ENCODE results near the gene SGPP2. TPM values are rescaled to one million over a fixed set of nuclear protein-coding genes. Genes with fewer than 3 reads are reported as not detected.

The SGPP2 gene
- total RNA-seq, 1 experiment from 2014 or later: 0.09 TPM

DNA sequence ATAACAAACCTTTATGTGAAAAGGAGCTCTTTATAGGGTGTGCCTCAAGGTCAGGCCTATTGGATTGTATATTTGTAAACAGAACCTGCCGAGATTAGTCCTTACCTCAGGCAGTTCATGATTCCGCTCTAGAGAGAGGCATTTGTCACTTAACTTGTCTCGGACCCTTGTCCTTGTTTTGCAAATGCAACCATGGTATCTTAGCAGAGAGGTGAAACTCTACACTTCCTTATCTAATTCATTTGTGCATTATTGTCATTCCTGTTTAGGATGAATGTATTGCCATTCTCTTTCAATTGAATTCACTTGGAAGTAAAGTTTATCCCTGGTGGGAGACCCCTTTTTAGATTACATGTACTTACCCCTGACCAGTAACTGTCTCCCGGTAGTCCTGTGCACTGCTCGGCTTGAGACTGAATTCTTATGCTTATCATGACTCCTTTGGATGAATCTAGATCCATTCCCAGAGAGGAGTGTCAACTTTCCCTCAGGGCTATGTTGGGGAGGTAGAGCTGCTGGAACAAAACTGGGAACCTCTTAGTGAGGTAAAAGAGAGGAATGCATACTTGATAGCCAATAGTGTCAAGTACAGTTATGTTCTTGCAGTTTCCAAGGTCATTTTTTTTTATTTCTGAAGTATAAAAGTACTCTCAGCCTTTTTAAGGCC is 46.6 kb downstream of the SGPP2 start:
- Histone ChIP-seq H3K27ac (ENCODE audit: low read depth, low read length, poor library complexity, severe bottlenecking) (no peak overlapping the region), H3K4me3 (ENCODE audit: low read depth, low read length, poor library complexity, severe bottlenecking) (no peak overlapping the region), H3K36me3 (ENCODE audit: insufficient read depth, low read length, poor library complexity, severe bottlenecking) (no peaks in the 10 kb centered on the region), H3K27me3 (replicated peaks; ENCODE audit: insufficient read depth, low read depth, low read length, poor library complexity) (no peaks in the 10 kb centered on the region), H3K9me3 (ENCODE audit: low read depth, low read length, poor library complexity, severe bottlenecking) (no peaks in the 10 kb centered on the region), H3K4me1 (ENCODE audit: insufficient read depth, low read length, poor library complexity, severe bottlenecking) (peaks cover 4% of the 10 kb centered on the region)
- CTCF ChIA-PET: no interaction called here
- POLR2A ChIA-PET (ENCODE audit: low non-redundant PET): no interaction called here
- no peak for DNase-seq (ENCODE audit: low spot score)
- TF ChIP-seq, protein P1, sequence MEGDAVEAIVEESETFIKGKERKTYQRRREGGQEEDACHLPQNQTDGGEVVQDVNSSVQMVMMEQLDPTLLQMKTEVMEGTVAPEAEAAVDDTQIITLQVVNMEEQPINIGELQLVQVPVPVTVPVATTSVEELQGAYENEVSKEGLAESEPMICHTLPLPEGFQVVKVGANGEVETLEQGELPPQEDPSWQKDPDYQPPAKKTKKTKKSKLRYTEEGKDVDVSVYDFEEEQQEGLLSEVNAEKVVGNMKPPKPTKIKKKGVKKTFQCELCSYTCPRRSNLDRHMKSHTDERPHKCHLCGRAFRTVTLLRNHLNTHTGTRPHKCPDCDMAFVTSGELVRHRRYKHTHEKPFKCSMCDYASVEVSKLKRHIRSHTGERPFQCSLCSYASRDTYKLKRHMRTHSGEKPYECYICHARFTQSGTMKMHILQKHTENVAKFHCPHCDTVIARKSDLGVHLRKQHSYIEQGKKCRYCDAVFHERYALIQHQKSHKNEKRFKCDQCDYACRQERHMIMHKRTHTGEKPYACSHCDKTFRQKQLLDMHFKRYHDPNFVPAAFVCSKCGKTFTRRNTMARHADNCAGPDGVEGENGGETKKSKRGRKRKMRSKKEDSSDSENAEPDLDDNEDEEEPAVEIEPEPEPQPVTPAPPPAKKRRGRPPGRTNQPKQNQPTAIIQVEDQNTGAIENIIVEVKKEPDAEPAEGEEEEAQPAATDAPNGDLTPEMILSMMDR (conservative IDR thresholded peaks at IDR 0.05; ENCODE audit: low read depth, low read length): no peak
- no peak for TF ChIP-seq EZH2 (IDR thresholded peaks at IDR 0.05; ENCODE audit: borderline replicate concordance, low read depth, low read length, poor library complexity, severe bottlenecking)
- intact Hi-C loops (cut with micrococcal nuclease; ENCODE audit: unreplicated experiment): no loop called here
- no TSS peak for BruUV-seq (replicated peaks)

DNA sequence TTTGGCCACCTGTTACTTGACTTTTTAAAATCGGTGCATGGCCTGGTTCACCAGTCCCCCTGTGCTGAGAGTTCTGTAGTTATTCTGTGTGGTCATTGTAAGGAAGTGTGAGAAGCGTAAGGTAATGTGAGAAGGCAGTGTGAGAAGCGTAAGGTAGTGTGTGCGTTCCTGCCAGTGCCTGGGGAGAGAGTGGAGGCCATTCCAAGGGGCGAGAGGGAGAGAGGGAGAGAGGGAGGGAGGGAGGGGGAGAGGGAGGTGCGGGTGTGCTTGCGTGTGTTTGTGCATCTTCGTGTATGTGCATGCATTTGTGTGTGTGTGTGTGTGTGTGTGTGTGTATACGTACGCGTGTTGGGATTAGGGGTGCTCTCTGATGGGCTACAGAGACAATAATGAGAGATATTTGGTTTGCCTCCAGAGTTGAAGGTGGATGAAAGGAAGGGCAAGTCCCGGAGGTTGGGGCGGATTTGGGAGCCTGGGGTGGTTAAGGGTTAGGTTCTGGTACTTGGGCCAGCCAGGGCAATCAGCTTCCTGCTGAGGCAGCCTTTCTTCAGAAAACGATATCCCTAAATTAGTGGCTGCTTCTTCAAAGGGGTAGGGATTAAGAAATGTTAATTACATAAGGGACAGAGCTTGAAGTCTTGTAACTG is 53.7 kb downstream of the SGPP2 start:
- Histone ChIP-seq H3K4me1 (ENCODE audit: insufficient read depth, low read length, poor library complexity, severe bottlenecking) (peaks cover 11% of the 10 kb centered on the region), H3K9me3 (ENCODE audit: low read depth, low read length, poor library complexity, severe bottlenecking) (no peaks in the 10 kb centered on the region), H3K27ac (ENCODE audit: low read depth, low read length, poor library complexity, severe bottlenecking) (no peak overlapping the region), H3K36me3 (ENCODE audit: insufficient read depth, low read length, poor library complexity, severe bottlenecking) (no peaks in the 10 kb centered on the region), H3K4me3 (ENCODE audit: low read depth, low read length, poor library complexity, severe bottlenecking) (no peak overlapping the region), H3K27me3 (replicated peaks; ENCODE audit: insufficient read depth, low read depth, low read length, poor library complexity) (no peaks in the 10 kb centered on the region)
- TF ChIP-seq EZH2 (IDR thresholded peaks at IDR 0.05; ENCODE audit: borderline replicate concordance, low read depth, low read length, poor library complexity, severe bottlenecking): no peak
- POLR2A ChIA-PET (ENCODE audit: low non-redundant PET): no interaction called here
- no peak for DNase-seq (ENCODE audit: low spot score)
- intact Hi-C loops (cut with micrococcal nuclease; ENCODE audit: unreplicated experiment): no loop called here
- no TSS peak for BruUV-seq (replicated peaks)
- CTCF ChIA-PET: no interaction called here

DNA sequence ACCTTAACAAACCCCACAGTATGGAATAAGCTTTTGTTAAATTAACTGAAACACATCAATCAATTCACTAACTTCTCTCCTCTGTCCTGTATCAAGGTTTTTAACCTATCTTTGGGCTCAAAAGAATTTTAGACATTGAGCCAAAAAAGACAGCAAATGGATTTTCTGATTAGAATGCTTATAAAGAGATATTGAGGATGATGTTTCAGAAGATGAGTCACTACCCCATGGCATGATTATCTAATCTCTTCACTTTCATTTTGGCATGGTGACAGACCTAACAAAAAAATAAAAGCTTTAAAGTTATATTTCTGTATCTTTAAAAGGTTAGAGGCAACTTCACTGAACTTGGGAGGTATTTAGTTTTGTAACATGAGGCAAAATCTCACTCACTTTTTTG is 55.5 kb downstream of the SGPP2 start:
- TF ChIP-seq, protein P1 (conservative IDR thresholded peaks at IDR 0.05; ENCODE audit: low read depth, low read length): no peak
- TF ChIP-seq EZH2 (IDR thresholded peaks at IDR 0.05; ENCODE audit: borderline replicate concordance, low read depth, low read length, poor library complexity, severe bottlenecking): no peak
- Histone ChIP-seq H3K27me3 (replicated peaks; ENCODE audit: insufficient read depth, low read depth, low read length, poor library complexity) (no peaks in the 10 kb centered on the region), H3K9me3 (ENCODE audit: low read depth, low read length, poor library complexity, severe bottlenecking) (no peaks in the 10 kb centered on the region), H3K36me3 (ENCODE audit: insufficient read depth, low read length, poor library complexity, severe bottlenecking) (no peaks in the 10 kb centered on the region), H3K4me1 (ENCODE audit: insufficient read depth, low read length, poor library complexity, severe bottlenecking) (peaks cover 19% of the 10 kb centered on the region), H3K4me3 (ENCODE audit: low read depth, low read length, poor library complexity, severe bottlenecking) (no peak overlapping the region), H3K27ac (ENCODE audit: low read depth, low read length, poor library complexity, severe bottlenecking) (no peak overlapping the region)
- DNase-seq (ENCODE audit: low spot score): no peak
- ChIA-PET CTCF (no interaction called here), POLR2A (ENCODE audit: low non-redundant PET) (no interaction called here)
- intact Hi-C loops (cut with micrococcal nuclease; ENCODE audit: unreplicated experiment): loop anchor here (5.0 kb wide), 1 partner anchor 163 kb away; no protein-coding TSS in a partner anchor
- no TSS peak for BruUV-seq (replicated peaks)
